Measurements from ENCODE around the gene BNIP5.
"Not testable (repeated sequence)": the region's sequence is repeated elsewhere in the genome, so short reads cannot be mapped to it uniquely, and the experiment has no call there.

BNIP5 gene

DNA sequence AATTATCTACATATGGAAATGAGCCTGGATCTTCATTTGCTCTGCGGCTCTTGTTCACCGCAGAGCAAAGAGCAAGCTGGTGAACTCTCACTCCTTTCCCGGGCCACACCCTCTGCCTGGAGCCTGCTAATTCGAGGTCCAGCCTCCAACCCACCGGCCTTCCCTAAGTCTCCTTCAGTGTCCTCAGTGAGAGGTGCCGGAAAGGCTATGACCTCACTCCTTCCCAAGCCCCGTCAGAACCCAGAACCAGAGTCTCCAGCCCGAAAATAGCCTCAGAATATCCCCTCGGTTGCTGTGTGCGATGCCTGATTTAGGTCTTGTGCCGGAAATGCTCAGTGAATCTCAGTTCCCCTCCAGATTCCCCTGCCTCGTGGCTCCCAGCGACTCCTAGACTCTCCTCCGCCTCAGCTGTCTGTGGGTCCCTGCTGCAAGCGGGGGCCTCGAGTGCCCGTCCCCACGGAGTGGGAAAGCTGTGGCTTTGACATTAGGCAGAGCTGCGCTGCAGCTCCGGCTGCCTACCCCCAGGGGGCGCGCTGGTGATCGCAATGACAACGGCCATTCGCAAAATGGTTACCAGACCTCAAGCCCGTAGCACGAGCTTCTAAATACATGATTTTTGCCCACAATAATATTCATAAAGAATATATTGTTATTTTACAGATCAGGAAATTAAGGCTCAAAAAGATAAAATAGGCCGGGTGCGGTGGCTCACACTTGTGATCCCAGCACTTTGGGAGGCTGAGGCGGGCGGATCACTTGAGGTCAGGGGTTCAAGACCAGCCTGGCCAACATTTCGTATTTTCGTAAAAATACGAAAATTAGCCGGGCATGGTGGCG, 4.1 kb upstream of the BNIP5 start:
- DNase-seq = no peak

DNA sequence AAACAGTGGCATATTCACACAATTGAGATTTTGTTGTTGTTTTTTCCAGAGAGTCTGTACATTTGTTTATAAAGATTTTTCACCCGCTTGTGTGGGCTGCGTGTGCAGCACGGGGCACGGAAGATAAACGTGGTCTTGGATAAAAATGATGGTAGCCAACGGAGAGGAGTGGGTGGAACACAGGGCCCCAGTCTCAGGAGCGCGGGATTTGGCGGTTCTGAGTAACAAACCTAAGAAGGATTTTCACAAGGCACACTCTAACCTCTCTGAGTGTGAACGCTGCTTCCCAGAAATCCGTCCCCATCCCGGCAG, 3.6 kb upstream of the BNIP5 start:
- no peak for DNase-seq

DNA sequence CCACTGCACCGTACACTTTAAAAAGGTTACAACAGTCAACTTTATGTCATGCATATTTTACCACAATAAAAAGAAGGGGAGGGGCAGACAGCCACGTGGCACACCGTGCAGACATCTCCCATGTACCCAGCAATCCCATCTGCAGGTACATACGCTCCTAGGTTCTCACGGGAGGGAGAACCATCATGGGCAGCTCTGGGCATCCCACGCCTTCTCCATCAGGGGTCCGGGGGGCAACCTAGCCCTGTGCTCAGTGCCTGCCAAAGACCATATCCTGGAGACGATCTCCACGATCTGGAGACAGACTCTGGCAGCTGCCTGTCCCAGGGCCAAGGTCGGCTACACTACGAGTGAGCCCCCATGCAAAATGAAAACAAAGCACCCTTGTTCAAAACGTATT, 2.5 kb upstream of the BNIP5 start:
- DNase-seq = no peak

DNA sequence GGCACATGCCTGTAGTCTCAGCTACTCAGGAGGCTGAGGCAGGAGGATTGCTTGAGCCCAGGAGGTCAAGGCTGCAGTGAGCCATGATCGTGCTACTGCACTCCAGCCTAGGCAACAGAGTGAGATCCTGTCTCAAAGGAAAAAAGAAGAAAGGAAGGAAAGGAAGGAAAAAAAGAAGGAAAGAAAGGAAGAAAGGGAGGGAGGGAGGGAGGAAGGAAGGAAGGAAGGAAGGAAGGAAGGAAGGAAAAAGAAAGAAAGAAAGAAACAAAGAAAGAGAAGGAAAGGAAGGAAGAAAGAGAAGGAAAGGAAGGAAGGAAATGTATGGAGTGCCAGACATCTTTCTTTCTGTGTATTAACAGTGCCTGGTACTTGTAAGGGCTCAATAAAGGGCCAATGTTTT, 1.5 kb upstream of the BNIP5 start:
- not testable (repeated sequence) for DNase-seq

DNA sequence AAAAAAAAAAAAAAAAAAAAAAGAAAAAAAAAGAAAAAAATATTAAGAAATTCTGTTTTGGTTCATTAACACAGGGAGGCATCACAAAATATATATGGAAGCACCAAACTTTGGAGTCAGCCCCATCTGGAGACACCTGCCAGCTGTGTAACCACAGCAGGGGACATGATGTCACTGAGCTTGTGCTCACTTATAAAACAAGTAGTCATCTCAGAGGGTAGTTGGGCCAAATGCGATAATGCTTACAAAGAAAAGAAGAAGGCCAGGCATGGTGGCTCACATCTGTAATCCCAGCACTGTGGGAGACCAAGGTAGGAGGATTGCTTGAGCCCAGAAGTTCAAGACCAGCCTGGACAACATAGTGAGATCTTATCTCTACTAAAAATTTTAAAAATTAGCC, 1.1 kb upstream of the BNIP5 start:
- DNase-seq = no peak

DNA sequence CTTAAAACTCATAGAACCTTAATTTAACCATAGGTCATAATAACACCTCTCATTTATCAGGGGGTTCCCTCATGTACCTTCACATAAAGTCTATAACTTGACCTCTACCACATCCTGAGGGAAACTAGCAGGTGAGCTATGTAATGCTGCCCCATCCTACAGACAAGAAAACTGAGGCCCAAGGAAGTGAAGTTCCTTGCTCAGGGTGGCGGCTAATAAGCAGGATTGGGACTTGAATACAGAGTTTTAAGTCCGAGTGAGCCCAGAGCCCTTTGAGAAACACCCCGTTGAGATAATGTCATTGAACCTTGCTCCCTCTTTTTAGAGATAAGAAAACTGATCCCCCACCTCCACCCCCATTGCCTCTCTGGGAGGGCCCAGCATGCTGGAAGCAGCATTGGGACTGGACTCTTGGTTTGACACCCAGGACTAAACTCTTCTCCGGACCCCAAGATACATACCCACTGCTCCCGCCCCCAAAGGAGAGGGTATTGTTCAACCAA, 429 bp downstream of the BNIP5 start:
- no peak for DNase-seq

- no peak for DNase-seq
Observed at GRCh38 chr6:36335465-36336207, 1.1 kb downstream of the BNIP5 start.

DNA sequence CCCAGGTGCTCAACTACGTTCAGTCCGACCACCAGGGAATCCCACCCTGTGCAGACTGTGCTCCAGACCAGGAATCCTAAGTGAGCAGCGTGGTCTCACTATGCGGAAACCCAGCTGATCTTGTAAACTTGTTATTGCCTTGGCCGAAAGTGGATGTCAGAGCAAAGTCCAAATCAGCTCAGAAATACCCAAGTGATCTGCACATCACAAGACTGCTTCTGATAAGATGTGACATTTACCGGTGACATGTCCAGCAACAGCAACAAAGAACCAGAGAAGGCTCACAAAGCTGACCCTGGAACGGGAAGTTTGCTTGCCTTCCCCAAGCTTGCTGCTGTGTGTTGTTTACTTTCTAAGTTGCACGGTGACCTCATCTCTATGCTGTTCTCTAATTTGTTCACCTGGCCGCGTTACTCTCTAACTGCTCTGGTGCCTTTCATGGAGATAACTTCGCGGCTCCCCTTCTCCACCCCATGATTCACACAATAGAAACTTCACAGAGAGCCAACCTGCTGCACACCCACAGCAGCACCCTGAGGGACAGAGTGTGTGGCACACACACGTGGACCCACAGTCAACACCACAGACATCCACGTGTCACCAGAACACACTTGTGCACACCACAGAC, 1.7 kb downstream of the BNIP5 start:
- no peak for DNase-seq

GRCh38 chr6:36333931-36334725, 2.6 kb downstream of the BNIP5 start:
- no peak for DNase-seq

DNA sequence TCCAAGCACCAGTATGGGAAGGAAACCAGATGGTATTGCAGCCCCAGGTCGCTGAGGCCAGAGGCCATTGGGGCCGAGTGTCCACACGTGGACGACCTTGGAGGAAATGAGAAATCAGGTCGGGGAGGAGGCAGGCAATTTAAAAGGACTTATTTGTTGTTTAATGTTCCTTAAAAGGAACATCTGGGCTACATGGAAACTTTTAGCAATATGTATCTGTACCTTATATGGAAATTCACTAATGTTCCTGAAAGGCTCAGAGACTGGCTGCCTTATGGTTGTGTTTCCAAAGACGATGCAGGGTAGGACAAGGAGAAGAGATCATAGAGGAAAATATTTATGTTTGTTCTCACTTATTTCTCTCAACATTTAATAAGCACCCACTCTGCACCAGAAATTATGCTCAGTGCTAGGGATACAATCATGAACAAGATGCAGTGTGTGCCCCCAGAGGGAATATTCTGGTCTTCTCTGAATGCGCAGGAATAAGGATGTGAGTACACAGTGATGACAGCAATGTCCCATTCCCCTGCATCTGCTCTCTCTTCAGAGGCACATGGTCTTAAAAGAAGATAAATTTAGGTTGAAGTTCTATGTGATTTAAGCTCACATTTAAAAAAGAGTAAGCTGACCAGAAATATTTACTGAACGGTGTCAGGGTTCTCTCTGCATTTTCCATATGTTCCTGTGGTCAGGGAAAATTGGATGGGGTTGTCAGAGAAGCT, 3.4 kb downstream of the BNIP5 start:
- no peak for DNase-seq

DNA sequence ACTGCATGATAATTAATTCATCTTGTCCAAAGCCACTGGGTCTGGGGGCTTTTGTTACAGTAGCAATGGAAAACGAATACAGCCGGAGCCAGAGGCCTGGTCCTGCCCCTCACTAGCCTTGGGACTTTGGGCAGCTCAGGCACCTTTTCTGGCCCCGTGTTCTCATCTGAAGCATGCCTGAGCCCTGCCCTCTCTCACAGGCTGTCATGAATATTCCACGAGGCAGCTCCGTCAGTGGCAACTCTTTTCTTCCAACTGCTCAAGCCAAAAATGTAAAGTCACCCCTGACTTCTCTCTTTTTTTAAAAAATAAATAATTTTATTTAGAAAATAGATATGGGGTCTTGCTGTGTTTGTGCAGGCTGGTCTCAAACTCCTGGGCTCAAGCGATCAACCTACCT, 5.3 kb downstream of the BNIP5 start:
- no peak for DNase-seq

GRCh38 chr6:36330366-36330765, 6.3 kb downstream of the BNIP5 start:
- DNase-seq = no peak

GRCh38 chr6:36329798-36330291, 6.8 kb downstream of the BNIP5 start:
- DNase-seq = no peak

DNA sequence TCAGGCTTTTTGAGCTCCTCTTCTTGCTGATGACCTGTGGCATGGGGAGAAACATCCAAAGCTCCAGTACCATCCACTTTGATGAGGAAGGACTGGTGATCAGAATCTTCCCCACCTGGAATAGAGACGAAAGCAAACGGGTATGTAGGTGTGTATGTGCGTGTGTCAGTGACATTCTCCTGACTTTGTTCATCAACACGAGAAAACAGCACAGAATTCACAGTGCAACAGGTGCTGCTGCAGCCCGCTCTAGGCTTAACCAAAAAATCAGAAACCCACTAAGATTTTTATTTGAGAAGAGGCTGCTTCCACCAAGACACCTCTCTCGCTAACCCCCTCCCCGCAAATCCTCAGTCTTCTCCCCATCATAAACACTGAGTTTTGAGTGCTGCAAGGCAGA, 8.1 kb downstream of the BNIP5 start:
- DNase-seq = no peak

DNA sequence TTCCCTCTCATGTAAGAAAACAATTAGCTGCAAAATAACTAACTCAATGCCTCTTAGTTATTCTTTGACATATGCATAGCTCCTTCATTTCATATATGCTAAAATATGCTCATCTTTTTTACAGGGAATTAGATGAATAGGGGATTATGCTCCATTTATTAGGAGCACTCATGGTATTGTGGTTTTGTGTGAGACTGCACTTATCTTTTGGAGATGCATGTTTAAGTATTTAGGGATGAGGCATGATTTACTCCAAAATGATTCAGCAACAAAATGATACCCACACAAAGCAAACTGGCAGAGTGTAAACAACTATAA, 8.8 kb downstream of the BNIP5 start:
- no peak for DNase-seq

GRCh38 chr6:36327226-36327918, 9.3 kb downstream of the BNIP5 start:
- DNase-seq = no peak

- DNase-seq = no peak
Observed at GRCh38 chr6:36326356-36326995, 10.2 kb downstream of the BNIP5 start.

- DNase-seq = no peak
Observed at GRCh38 chr6:36324715-36325114, 12.0 kb downstream of the BNIP5 start.

- no peak for DNase-seq
Observed at GRCh38 chr6:36324191-36324590, 12.5 kb downstream of the BNIP5 start.

- no peak for DNase-seq
Observed at GRCh38 chr6:36323062-36323461, 13.6 kb downstream of the BNIP5 start.

GRCh38 chr6:36322591-36322990, 14.1 kb downstream of the BNIP5 start:
- no peak for DNase-seq
